HG02981 (cell line): ENCODE results near the gene MTM1.

Source experiments
- ATAC-seq: cut with Tn5 transposase; IDR thresholded peaks from one replicate; pipeline ENCODE4 v1.9.1; 2021; ENCODE audit warnings: mild to moderate bottlenecking, moderate library complexity; ENCODE audit not compliant: unreplicated experiment

MTM1 gene

DNA sequence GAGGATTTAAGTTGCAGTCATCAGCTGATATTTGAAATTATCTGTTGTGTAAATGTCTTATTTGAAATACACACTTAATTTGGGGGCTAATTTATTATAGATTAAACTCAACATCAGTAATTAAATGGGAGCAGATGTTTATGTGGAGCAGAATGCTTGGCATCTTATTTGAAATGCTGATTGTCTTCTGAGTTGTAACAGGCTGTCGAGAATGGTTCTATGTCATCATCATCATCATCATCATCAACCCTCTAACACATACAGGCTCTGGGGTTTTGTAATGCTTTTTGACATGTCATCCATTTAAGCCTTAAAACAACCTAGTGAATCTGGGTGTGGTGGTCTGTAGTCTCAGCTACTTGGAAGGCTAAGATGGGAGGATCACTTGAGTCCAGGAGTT, 133.0 kb downstream of the MTM1 start:
- no peak for ATAC-seq

DNA sequence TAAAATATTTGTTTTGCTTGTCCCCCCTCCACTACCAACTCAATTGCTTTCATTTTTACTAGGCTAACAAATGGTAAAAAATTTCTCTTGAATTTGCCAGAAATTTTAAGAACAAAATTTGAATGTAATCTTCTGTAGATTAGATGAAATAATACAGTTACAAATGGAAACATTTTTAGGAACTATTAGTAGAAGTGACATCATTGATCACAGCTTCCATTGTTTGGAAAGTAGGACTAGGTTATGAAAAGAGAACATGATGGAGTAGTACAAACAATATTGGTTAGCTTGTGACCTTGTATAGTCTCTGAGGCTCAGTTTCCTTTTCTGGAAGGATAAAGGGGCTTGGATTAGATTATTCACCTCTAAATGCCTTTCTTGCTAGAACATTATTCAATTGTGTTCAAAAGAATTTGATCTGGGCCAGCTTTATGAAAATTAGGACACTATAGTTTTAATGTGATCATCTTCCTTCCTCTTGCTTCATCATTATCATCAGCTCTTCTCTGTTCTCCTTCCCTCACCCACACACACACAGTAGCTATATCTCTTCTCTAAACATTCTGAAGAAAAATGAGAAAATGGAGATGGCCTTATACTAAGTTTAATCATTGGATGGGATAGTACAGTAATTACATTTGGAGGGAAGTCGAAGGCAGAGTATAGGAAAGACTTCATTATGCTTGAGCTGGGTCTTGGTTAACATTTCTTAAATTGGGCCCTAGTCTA, 134.7 kb downstream of the MTM1 start:
- ATAC-seq = no peak

DNA sequence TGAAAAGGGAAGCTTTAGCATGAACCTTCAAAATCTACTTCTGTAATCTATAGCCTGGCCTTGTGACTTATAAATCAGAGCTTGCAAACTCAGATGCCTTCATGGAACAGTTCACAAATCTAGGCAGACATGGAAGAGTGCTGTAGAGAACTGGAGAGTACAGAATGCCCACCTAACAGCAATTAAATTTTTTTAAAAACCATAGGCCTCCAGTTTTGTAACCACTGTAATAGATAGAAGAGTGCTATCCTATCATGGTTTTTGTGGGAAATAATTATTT, 135.2 kb downstream of the MTM1 start:
- ATAC-seq = no peak

DNA sequence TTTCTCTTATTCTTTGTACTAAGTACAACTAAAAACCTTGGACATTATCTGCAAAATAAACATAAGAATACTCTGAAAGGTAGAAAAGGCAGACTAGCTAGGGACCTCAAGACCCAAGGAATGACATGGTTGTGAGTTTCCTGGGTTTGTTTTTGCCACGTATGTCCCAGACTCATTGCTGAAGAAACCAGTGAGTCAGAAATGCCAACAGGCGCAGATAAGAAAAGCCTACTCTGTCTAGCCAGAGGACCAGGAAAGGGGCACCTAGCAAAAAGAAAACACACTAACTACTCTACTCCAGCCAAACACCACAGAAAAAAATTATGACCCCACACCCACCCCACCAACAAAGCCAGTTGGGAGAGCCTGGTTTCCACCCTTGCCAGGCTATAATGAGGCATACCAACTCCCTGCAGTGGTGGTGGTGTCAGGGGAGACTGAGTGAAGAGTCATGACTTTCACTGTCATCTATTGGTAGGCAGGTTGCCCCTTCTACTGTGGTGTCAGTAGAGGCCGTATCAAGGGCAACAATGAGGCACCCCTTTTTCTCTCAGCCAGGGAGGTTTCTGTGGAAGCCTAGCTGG, 135.7 kb downstream of the MTM1 start:
- ATAC-seq = no peak

DNA sequence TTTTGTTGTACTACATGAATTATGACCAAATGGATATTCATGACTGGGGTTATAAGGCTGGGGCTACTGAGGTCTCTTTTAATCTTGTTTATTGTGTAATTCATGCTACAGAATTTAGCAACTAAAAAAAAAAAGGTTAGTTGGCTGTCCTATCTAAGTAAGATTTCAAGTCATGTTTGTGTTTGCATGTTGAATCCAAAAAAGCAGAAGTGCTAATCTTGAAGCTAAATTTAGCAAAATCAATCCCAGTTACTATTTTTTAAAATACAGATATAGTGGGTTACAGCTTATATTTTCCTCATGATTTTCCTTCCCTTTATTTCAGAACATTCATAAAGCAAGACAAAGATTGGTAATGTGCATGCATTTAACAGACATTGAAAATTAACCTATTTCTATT, 144.2 kb downstream of the MTM1 start:
- ATAC-seq = no peak

DNA sequence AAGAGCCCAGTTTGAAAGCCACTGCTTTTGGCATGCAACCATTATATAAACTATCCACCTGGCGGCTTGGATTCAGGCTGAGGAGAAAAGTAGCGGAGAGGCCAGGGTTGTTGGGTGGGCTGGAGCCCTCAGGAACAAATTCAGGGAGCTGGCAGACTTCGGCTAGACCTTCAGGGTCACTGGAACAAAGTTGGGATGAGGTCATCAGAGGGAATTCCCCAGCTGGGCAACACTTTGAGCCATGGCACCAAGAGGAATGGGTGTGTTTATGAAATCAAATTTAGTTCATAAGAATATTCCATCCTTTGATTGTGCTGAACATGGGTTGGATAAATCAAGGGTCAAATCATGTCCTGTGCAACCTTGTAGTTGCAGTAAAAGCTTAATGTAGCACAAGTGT, 146.8 kb downstream of the MTM1 start:
- ATAC-seq = no peak

DNA sequence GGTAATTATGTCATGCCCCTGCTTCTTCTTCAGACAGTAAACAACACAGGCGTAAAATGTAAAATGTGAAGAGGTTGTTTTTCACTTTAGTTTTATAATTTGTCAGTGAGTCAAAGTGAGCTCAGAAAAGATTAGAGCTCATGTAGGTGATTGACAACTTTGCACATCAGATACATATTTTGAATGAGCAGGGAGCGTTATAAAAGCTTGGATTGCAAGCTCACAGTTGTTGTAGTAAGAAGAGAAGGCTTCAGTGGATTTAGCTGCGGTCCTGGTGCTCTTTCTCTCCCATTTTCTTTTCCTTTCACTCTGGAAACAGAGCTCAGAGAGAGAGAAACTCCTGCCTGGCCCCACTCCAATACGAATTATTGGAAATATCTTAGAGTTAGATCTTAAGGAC, 151.2 kb downstream of the MTM1 start:
- no peak for ATAC-seq
